Measurements from ENCODE around the gene ANKRD44. TPM values are rescaled to one million over a fixed set of nuclear protein-coding genes. Genes with fewer than 3 reads are reported as not detected.
A peak's percentile ranks its signal among the peaks of the same experiment; 100 is the strongest.
"Not testable (repeated sequence)": the region's sequence is repeated elsewhere in the genome, so short reads cannot be mapped to it uniquely, and the experiment has no call there.

ANKRD44 gene
- total RNA-seq, 1 donor from 2014 or later, result 14.2 TPM

DNA sequence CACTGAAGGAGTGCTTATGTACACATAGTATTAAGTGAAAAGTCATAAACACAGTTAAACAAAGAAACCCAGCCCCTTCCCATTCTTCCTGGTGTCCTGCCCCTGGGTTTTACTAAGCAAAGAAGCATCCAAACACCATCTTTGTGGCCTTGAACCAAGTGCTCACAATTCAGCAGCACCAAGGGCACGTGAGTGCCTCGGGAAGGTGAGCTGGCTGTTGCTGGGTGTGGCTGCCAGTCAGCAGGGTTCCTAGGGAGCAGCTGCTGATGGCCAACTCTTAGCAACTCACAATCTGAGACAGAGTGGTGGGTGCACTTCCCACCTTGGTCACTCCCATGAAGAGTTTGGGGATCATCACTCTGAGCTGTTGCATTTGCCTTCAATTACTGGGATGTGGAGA, 286.4 kb downstream of the ANKRD44 start:
- Mint-ChIP-seq H3K27me3 (no peaks in the 10 kb centered on the region), H3K4me3 (no peak overlapping the region), H3K36me3 (peaks cover 3% of the 10 kb centered on the region), H3K27ac (no peak overlapping the region), H3K4me1 (ENCODE audit: unreplicated experiment) (no peaks in the 10 kb centered on the region), H3K9me3 (no peaks in the 10 kb centered on the region)
- no peak for DNase-seq (ENCODE audit: extremely low spot score, unreplicated experiment)
- TF ChIP-seq, protein P1, sequence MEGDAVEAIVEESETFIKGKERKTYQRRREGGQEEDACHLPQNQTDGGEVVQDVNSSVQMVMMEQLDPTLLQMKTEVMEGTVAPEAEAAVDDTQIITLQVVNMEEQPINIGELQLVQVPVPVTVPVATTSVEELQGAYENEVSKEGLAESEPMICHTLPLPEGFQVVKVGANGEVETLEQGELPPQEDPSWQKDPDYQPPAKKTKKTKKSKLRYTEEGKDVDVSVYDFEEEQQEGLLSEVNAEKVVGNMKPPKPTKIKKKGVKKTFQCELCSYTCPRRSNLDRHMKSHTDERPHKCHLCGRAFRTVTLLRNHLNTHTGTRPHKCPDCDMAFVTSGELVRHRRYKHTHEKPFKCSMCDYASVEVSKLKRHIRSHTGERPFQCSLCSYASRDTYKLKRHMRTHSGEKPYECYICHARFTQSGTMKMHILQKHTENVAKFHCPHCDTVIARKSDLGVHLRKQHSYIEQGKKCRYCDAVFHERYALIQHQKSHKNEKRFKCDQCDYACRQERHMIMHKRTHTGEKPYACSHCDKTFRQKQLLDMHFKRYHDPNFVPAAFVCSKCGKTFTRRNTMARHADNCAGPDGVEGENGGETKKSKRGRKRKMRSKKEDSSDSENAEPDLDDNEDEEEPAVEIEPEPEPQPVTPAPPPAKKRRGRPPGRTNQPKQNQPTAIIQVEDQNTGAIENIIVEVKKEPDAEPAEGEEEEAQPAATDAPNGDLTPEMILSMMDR (conservative IDR thresholded peaks at IDR 0.05), result no peak

DNA sequence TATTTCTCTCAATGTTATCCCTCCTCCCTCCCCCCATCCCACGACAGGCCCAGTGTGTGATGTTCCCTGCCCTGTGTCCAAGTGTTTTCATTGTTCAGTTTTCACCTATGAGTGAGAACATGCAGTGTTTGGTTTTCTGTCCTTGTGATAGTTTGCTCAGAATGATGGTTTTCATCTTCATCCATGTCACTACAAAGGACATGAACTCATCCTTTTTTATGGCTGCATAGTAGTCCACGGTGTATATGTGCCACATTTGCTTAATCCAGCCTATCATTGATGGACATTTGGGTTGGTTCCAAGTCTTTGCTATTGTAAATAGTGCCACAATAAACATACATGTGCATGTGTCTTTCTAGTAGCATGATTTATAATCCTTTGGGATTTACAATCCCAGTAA, 289.7 kb downstream of the ANKRD44 start:
- H3K27ac Mint-ChIP-seq, H3K36me3 Mint-ChIP-seq: not testable (repeated sequence)

DNA sequence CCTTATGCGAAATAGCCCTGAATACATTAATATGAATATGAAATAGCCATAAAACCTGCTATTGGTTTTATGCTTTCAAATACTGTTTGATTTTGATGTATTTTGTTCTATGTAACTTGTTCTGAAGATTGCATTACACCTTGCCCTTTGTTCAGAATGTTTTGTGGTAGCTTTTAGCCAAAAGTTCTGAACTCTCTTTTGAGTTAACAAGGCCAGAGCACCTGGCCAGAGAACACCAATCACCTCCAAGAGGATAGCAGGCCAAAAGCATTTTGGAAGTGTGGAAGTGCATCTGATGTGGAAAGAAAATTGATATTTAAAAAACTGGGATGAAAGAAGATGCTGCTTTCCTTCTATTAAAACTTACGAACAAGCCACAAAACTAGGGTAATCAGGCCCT, 297.5 kb downstream of the ANKRD44 start:
- no peak overlapping the region for H3K27ac Mint-ChIP-seq
- TF ChIP-seq, protein P1 (conservative IDR thresholded peaks at IDR 0.05), result no peak
- H3K36me3 Mint-ChIP-seq, result no peaks in the 10 kb centered on the region
- H3K4me1 Mint-ChIP-seq (ENCODE audit: unreplicated experiment), result peaks cover 18% of the 10 kb centered on the region
- DNase-seq (ENCODE audit: extremely low spot score, unreplicated experiment), result no peak
- no peaks in the 10 kb centered on the region for H3K9me3 Mint-ChIP-seq
- no peak overlapping the region for H3K4me3 Mint-ChIP-seq
- no peaks in the 10 kb centered on the region for H3K27me3 Mint-ChIP-seq

More for the DNA sequence above, 289.7 kb downstream of the ANKRD44 start:
- not testable (repeated sequence) for H3K4me1 Mint-ChIP-seq (ENCODE audit: unreplicated experiment); H3K27me3 Mint-ChIP-seq; H3K9me3 Mint-ChIP-seq; H3K4me3 Mint-ChIP-seq; DNase-seq (ENCODE audit: extremely low spot score, unreplicated experiment)

DNA sequence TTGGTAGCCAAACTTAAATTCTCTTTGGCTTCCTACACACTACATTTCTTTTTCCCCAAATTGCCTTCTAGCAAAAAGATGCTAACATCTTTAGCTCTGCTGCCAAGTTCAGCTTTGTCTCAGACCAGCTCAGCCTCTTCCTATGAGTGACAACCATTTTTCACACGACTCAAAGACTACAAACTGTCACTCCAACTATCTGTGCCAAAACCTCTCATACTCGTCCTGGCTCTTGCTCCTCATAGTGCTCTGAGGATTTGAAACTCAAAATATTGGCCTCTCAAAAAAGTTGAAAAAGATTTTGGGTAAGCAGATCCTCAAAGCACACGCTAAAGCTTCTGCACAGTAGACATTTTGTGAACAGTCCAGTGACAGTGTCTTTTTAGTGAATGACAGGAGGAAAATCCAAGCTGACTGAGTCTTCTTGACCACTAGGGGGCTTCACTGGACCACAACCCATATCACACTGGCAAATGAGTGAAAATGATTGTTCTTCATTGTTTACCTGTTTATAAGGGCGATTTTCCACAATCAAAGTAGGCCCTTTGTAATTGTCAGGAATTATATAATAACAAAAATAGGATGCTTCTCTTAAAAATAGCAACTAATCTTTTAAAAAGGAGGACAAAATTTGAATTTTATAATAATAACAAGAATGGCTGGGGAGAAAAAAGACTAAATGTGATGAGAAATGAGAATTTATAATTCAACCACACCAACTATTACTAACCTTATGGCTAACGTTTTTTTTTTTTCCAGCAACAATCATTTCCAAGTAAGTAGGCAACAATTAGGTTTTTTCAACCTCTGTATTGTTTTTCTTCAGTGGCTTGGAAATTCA, 298.6 kb downstream of the ANKRD44 start:
- no peak for DNase-seq (ENCODE audit: extremely low spot score, unreplicated experiment)
- TF ChIP-seq, protein P1 (conservative IDR thresholded peaks at IDR 0.05), result peak; percentile 93
- H3K4me3 Mint-ChIP-seq, result no peak overlapping the region
- no peak overlapping the region for H3K27ac Mint-ChIP-seq
- H3K27me3 Mint-ChIP-seq, result no peaks in the 10 kb centered on the region
- no peaks in the 10 kb centered on the region for H3K9me3 Mint-ChIP-seq
- H3K36me3 Mint-ChIP-seq, result no peaks in the 10 kb centered on the region
- peaks cover 25% of the 10 kb centered on the region for H3K4me1 Mint-ChIP-seq (ENCODE audit: unreplicated experiment)

DNA sequence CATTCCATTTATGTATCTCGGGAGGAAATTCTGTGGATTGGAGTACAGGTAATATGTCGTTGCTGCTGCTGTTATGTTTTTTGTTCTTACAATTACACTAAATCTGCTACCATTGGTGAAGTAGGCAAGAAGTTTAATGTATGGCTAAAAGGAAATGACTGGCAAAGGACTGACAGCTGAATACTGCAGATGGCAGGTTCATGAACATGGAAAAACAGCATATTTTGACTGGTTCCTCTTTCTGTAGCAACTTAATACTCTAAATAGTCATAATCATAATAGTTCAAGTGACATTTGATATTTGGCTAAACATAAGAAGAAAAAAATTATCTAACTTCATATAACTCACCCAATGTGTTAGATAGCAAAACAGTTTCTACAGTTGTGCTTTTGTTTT, 299.6 kb downstream of the ANKRD44 start:
- H3K36me3 Mint-ChIP-seq, result no peaks in the 10 kb centered on the region
- no peak overlapping the region for H3K27ac Mint-ChIP-seq
- H3K4me1 Mint-ChIP-seq (ENCODE audit: unreplicated experiment), result peaks cover 25% of the 10 kb centered on the region
- no peak overlapping the region for H3K4me3 Mint-ChIP-seq
- no peaks in the 10 kb centered on the region for H3K27me3 Mint-ChIP-seq
- no peak for DNase-seq (ENCODE audit: extremely low spot score, unreplicated experiment)
- no peaks in the 10 kb centered on the region for H3K9me3 Mint-ChIP-seq
- TF ChIP-seq, protein P1 (conservative IDR thresholded peaks at IDR 0.05), result no peak

DNA sequence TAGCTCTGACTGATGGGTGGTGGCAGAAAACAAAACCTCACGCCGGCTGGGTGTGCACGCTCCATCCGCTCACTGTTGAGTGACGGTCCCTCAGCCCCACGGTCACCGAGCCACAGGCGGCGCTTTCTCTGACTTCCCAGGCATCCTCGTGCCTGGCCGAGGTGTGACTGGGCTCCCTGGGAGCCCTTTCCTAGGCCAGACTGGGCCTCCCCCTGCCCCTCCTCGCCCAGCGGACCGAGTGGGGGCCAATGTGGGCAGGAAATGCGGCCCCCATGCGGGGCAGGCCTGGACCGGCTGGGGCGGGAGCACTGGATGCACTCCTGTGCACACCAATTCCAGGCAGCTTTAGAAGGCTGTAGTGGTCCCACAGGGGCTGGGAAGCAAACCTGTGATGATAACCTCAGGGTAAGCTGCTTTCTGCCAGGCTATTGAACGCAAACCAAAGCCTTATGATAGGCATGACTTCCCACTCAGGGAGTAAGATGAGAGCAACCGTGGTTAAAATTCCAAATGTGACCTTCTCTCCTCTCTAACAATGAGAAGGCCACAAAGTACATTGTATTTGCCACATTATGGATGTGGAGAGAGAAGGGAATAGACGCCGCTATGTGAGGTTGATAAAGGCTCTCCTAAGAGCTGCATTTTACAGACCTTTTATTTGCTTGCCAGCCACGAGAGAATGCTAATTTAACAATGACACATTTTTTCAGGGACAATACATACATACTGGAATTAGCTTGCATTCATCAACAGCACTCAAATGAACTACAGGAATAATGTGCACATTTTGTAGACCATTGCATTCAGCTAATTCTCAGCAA, 300.2 kb downstream of the ANKRD44 start:
- DNase-seq (ENCODE audit: extremely low spot score, unreplicated experiment), result no peak
- no peak overlapping the region for H3K4me3 Mint-ChIP-seq
- TF ChIP-seq, protein P1 (conservative IDR thresholded peaks at IDR 0.05), result no peak
- no peak overlapping the region for H3K27ac Mint-ChIP-seq
- no peaks in the 10 kb centered on the region for H3K36me3 Mint-ChIP-seq
- peaks cover 25% of the 10 kb centered on the region for H3K4me1 Mint-ChIP-seq (ENCODE audit: unreplicated experiment)
- no peaks in the 10 kb centered on the region for H3K9me3 Mint-ChIP-seq
- no peaks in the 10 kb centered on the region for H3K27me3 Mint-ChIP-seq

DNA sequence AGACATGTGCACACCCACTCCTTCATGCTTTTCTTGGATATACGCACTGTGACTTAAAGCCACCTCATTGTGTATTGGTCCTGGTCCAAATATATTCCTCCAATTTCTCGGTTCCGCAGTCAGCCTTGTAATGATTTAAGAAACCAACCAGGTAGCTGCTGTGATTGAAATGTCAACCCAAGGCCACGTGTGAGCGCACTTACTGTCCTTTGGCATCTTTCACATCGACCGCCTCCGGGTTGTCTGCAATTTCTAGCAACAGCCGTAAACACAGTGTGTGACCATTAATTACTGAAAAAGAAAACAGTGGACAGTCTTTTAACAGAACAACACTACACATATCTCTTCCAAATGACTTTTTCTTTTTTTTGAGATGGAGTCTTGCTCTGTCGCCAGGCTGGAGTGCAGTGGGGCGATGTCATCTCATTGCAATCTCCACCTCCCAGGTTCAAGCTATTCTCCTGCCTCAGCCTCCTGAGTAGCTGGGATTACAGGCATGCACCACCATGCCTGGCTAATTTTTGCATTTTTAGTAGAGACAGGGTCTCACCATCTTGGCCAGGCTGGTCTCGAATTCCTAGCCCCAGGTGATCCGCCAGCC, 301.7 kb downstream of the ANKRD44 start:
- H3K4me1 Mint-ChIP-seq (ENCODE audit: unreplicated experiment), result peaks cover 25% of the 10 kb centered on the region
- not testable (repeated sequence) for H3K27ac Mint-ChIP-seq; H3K9me3 Mint-ChIP-seq; H3K36me3 Mint-ChIP-seq; DNase-seq (ENCODE audit: extremely low spot score, unreplicated experiment); H3K4me3 Mint-ChIP-seq; H3K27me3 Mint-ChIP-seq
